Progenitor cell of endocrine pancreas (in vitro differentiated cells): ENCODE data around the gene HSP90AA1. TPM values are rescaled to one million over a fixed set of nuclear protein-coding genes. Genes with fewer than 3 reads are reported as not detected.
"Not testable (repeated sequence)": the region's sequence is repeated elsewhere in the genome, so short reads cannot be mapped to it uniquely, and the experiment has no call there.

Experiments
- DNase-seq: peaks from one replicate; pipeline ENCODE4 v3.0.0; 2021; ENCODE audit warnings: low spot score; ENCODE audit not compliant: unreplicated experiment
- H3K27ac Mint-ChIP-seq: 2 replicates; pipeline ENCODE4 v1.8.0; 2021; ENCODE audit warnings: mild to moderate bottlenecking, moderate library complexity, mixed read lengths
- H3K27me3 Mint-ChIP-seq: 2 replicates; pipeline ENCODE4 v1.8.0; 2021; ENCODE audit warnings: mixed read lengths
- H3K36me3 Mint-ChIP-seq: 2 replicates; pipeline ENCODE4 v1.8.0; 2022; ENCODE audit warnings: mixed read lengths; ENCODE audit not compliant: insufficient read depth
- H3K4me1 Mint-ChIP-seq: 2 replicates; pipeline ENCODE4 v1.8.0; 2021; ENCODE audit warnings: low read depth, mixed read lengths
- H3K4me3 Mint-ChIP-seq: 2 replicates; pipeline ENCODE4 v1.8.0; 2021; ENCODE audit warnings: low read depth, mild to moderate bottlenecking, moderate library complexity, mixed read lengths
- H3K9me3 Mint-ChIP-seq: 2 replicates; pipeline ENCODE4 v1.8.0; 2021; ENCODE audit warnings: low read depth, mixed read lengths
- total RNA-seq: library from RNA; stranded (reverse); gene quantifications from 2 replicates; pipeline ENCODE4 v1.2.1, GENCODE V29; 2021
- TF ChIP-seq, protein P1 (sequence below): fragments of 200-600 bp; sonication (generic); IDR thresholded peaks from one replicate; pipeline ENCODE4 v1.5.0; 2021; ENCODE audit warnings: antibody characterized with exemption, mild to moderate bottlenecking; ENCODE audit not compliant: unreplicated experiment

HSP90AA1 gene
- total RNA-seq, 1 donor from 2014 or later, result 811 TPM

DNA sequence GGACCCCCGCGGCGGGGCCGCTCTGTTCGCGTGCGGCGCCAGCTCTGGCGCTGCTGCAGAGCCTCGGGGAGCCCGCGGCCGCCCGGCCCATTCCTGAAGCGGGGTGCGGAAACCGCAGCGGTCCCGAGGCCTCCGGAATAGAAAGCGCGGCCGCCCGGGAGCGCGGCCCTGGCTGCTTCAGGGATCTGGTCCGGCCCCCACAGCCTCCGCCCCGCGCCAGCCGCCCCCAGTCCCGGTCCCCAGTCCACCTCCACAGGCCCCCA lies 204 bp downstream of the HSP90AA1 start:
- Mint-ChIP-seq H3K36me3 (peaks cover 44% of the 10 kb centered on the region), H3K4me1 (peaks cover 48% of the 10 kb centered on the region)
- no peak for DNase-seq

DNA sequence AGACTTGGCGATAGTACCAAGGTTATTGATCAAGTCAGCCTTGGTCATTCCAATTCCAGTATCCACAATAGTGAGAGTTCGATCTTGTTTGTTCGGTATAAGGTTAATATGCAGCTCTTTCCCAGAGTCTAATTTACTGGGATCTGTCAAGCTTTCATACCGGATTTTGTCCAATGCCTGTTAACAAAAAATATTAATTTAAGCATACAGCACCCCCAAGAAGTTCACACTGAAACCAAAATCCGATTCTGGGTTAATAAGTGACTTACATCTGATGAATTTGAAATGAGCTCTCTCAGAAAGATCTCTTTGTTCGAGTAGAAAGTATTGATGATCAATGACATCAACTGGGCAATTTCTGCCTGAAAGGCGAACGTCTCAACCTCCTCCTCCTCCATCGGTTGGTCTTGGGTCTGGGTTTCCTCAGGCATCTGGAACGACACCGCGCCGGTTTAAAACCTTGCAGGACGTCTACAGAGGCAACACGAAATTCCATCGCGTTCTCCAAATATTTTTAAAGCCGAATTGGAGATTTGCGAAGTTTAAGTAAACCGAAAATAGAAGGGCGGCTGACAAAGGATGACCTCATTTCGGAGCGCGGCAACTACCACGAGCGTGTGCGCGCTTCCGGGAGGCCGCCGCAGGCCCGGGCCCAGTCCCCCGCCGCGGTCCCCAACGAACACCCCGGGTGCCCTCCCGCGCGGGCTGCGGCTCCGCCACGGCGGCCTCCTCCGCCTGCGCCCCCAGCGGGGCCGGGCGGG lies 716 bp downstream of the HSP90AA1 start:
- TF ChIP-seq, protein P1, sequence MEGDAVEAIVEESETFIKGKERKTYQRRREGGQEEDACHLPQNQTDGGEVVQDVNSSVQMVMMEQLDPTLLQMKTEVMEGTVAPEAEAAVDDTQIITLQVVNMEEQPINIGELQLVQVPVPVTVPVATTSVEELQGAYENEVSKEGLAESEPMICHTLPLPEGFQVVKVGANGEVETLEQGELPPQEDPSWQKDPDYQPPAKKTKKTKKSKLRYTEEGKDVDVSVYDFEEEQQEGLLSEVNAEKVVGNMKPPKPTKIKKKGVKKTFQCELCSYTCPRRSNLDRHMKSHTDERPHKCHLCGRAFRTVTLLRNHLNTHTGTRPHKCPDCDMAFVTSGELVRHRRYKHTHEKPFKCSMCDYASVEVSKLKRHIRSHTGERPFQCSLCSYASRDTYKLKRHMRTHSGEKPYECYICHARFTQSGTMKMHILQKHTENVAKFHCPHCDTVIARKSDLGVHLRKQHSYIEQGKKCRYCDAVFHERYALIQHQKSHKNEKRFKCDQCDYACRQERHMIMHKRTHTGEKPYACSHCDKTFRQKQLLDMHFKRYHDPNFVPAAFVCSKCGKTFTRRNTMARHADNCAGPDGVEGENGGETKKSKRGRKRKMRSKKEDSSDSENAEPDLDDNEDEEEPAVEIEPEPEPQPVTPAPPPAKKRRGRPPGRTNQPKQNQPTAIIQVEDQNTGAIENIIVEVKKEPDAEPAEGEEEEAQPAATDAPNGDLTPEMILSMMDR, result no peak
- no peaks in the 10 kb centered on the region for H3K27me3 Mint-ChIP-seq
- peak overlapping the region; percentile 87 for H3K4me3 Mint-ChIP-seq
- no peak for DNase-seq
- H3K9me3 Mint-ChIP-seq, result no peaks in the 10 kb centered on the region
- peak overlapping the region; percentile 98 for H3K27ac Mint-ChIP-seq
- H3K36me3 Mint-ChIP-seq, result peaks cover 49% of the 10 kb centered on the region
- H3K4me1 Mint-ChIP-seq, result peaks cover 52% of the 10 kb centered on the region

More for the DNA sequence above, 204 bp downstream of the HSP90AA1 start:
- Mint-ChIP-seq H3K27ac (peak overlapping the region; percentile 95), H3K9me3 (no peaks in the 10 kb centered on the region), H3K4me3 (peak overlapping the region; percentile 80), H3K27me3 (no peaks in the 10 kb centered on the region)
- TF ChIP-seq, protein P1, result no peak

DNA sequence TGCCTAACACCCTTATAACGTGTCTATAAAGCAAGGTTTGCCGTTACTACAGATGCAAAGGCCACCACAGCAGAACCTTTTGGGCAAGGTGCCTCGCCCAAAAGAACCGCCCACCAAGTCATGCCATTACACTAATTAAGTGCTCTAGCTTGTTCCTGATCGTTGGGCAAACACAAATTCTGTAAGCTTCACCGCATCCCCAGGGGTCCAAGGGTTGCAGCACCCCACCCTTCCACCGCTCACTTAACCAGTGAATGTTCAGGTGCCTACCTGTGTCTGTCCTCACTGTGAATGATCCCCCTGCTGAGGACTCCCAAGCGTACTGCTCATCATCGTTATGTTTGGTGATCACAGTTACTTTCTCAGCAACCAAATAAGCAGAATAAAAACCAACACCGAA lies 1.4 kb downstream of the HSP90AA1 start:
- no peak for DNase-seq
- Mint-ChIP-seq H3K4me3 (peak overlapping the region; percentile 87), H3K27me3 (no peaks in the 10 kb centered on the region), H3K36me3 (peaks cover 55% of the 10 kb centered on the region), H3K9me3 (no peaks in the 10 kb centered on the region), H3K27ac (peak overlapping the region; percentile 98), H3K4me1 (peaks cover 56% of the 10 kb centered on the region)
- TF ChIP-seq, protein P1, result no peak

DNA sequence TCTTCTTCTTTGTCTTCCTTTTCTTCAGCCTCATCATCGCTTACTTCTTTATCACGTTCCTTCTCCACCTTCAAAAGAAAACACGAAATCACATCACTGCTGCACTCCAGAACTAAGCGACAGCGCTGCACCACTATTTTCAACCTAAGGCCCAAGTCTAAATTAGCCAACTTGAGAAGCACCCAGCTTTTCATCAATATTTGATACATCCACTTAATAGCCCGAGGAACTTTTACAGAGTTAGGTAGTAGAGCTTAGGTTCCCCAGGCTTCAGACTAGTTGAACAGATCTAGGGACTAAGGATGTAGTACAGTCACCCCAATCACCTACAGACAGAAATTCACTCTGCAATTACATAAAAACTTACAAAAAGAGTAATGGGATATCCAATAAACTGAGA lies 1.9 kb downstream of the HSP90AA1 start:
- peak overlapping the region; percentile 98 for H3K27ac Mint-ChIP-seq
- DNase-seq, result no peak
- no peaks in the 10 kb centered on the region for H3K27me3 Mint-ChIP-seq
- no peaks in the 10 kb centered on the region for H3K9me3 Mint-ChIP-seq
- H3K36me3 Mint-ChIP-seq, result peaks cover 61% of the 10 kb centered on the region
- TF ChIP-seq, protein P1, result no peak
- H3K4me3 Mint-ChIP-seq, result peak overlapping the region; percentile 87
- H3K4me1 Mint-ChIP-seq, result peaks cover 56% of the 10 kb centered on the region

DNA sequence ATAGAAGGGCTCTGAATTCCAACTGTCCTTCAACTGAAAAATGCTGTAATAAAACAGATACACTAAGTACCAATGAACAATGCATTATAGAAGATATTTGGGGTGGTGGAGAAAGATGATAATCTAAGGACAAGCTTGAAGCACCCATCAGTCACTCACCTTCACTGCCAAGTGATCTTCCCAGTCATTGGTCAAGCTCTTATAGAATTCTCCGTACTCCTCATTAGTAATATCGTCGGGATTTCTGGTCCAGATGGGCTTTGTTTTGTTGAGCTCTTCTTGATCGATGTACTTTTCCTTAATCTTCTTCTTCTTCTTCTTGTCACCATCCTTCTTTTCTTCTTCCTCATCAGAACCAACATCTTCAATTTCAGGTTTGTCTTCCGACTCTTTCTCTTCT lies 2.3 kb downstream of the HSP90AA1 start:
- not testable (repeated sequence) for H3K27me3 Mint-ChIP-seq, H3K9me3 Mint-ChIP-seq, DNase-seq
- H3K4me1 Mint-ChIP-seq, result peaks cover 54% of the 10 kb centered on the region
- H3K36me3 Mint-ChIP-seq, result peaks cover 64% of the 10 kb centered on the region
- H3K4me3 Mint-ChIP-seq, result peak overlapping the region; percentile 87
- H3K27ac Mint-ChIP-seq, result peak overlapping the region; percentile 92
